Measurements from ENCODE around the gene CDCP1. TPM values are rescaled to one million over a fixed set of nuclear protein-coding genes. Genes with fewer than 3 reads are reported as not detected.

Gene CDCP1
- total RNA-seq, 1 donor from 2014 or later = 0.15 TPM

DNA sequence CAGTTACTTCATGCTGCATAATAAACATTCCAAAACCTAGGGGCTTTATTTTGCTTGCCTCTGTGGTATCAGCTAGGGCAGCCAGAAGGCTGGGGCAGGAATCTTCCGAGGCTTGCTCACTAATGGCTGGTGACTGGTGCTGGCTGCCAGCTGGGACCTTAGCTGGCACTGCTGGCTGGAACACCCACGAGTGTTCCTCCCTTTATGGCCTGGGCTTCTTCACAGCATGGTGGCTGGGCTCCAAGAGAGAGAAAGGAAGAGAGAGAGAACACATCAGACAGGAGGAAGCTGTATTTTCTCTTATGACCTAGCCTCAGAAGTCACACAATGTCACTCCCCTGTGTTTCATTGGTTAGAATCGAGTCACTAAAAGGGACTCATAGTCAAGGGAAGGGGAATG, 23.9 kb upstream of the CDCP1 start:
- no peak for DNase-seq (ENCODE audit: low spot score)
- Mint-ChIP-seq H3K9me3 (ENCODE audit: low read depth) (no peaks in the 10 kb centered on the region), H3K36me3 (ENCODE audit: low read depth) (no peaks in the 10 kb centered on the region), H3K4me1 (ENCODE audit: low read depth) (peaks cover 67% of the 10 kb centered on the region), H3K27me3 (ENCODE audit: low read depth) (no peaks in the 10 kb centered on the region), H3K4me3 (ENCODE audit: unreplicated experiment) (no peak overlapping the region), H3K27ac (ENCODE audit: unreplicated experiment) (peak overlapping the region; percentile 76)
- TF ChIP-seq, protein P1, sequence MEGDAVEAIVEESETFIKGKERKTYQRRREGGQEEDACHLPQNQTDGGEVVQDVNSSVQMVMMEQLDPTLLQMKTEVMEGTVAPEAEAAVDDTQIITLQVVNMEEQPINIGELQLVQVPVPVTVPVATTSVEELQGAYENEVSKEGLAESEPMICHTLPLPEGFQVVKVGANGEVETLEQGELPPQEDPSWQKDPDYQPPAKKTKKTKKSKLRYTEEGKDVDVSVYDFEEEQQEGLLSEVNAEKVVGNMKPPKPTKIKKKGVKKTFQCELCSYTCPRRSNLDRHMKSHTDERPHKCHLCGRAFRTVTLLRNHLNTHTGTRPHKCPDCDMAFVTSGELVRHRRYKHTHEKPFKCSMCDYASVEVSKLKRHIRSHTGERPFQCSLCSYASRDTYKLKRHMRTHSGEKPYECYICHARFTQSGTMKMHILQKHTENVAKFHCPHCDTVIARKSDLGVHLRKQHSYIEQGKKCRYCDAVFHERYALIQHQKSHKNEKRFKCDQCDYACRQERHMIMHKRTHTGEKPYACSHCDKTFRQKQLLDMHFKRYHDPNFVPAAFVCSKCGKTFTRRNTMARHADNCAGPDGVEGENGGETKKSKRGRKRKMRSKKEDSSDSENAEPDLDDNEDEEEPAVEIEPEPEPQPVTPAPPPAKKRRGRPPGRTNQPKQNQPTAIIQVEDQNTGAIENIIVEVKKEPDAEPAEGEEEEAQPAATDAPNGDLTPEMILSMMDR (IDR thresholded peaks at IDR 0.05) = no peak

DNA sequence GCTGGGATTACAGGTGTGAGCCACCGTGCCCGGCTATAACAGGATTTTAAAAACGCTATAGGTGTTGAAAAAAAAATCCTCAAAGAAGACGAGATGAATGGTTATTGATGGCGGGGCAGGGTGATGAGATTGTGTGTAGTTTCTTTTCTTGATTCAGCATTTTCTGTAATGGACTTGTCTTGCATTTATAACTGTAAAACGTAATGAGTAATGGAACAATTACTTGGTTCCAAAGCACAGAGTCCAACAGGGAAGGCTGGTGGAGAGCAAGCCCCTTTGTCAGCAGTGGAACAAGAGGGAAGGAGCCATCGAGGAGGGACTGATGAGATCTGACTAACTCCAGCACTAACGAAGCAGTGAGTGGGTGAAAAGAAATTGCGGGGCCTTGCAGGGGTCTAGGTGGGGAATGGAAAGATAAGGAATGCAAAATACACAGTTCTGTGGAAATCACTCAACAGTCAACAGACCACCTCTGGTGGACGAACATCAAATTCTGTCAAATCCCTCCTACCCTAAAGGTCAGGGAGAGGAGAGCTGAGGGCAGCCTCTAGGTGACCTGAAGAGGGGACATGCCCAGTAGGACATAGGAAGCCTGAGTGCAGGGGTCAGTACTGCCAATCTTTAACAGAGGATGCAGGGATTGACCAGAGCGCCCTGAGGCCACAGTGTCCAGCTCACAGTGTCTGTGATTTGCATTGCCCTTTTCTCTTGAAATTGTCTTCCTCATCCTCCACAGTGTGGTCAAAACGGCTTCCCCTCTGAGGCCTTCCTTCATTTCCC, 23.1 kb upstream of the CDCP1 start:
- H3K9me3 Mint-ChIP-seq (ENCODE audit: low read depth) = no peaks in the 10 kb centered on the region
- no peak for DNase-seq (ENCODE audit: low spot score)
- H3K36me3 Mint-ChIP-seq (ENCODE audit: low read depth) = no peaks in the 10 kb centered on the region
- H3K27me3 Mint-ChIP-seq (ENCODE audit: low read depth) = no peaks in the 10 kb centered on the region
- H3K4me3 Mint-ChIP-seq (ENCODE audit: unreplicated experiment) = no peak overlapping the region
- peak overlapping the region; percentile 70 for H3K27ac Mint-ChIP-seq (ENCODE audit: unreplicated experiment)
- H3K4me1 Mint-ChIP-seq (ENCODE audit: low read depth) = peaks cover 64% of the 10 kb centered on the region
- TF ChIP-seq, protein P1 (IDR thresholded peaks at IDR 0.05) = no peak

DNA sequence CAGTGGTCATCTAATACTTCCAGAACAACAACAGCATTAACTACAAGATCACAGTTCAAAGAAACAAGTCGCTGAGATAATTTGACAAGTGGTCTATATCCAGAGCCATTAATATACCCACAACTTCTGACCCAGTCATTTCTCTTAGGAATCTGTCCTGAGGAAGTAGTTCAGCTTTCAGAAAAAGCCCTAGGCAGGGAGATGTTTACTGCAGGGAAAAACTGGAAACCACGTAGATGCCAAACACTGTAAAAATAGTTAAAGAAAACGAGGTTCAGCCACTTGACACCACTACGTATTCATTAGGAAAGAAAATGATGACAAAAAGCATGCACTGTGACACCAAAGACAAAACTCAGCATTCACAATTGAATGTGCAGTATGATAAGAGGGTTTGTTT, 22.3 kb upstream of the CDCP1 start:
- Mint-ChIP-seq H3K27me3 (ENCODE audit: low read depth) (no peaks in the 10 kb centered on the region), H3K4me3 (ENCODE audit: unreplicated experiment) (no peak overlapping the region), H3K4me1 (ENCODE audit: low read depth) (peaks cover 57% of the 10 kb centered on the region), H3K27ac (ENCODE audit: unreplicated experiment) (peak overlapping the region; percentile 98), H3K36me3 (ENCODE audit: low read depth) (no peaks in the 10 kb centered on the region), H3K9me3 (ENCODE audit: low read depth) (no peaks in the 10 kb centered on the region)
- no peak for DNase-seq (ENCODE audit: low spot score)
- TF ChIP-seq, protein P1 (IDR thresholded peaks at IDR 0.05) = no peak

DNA sequence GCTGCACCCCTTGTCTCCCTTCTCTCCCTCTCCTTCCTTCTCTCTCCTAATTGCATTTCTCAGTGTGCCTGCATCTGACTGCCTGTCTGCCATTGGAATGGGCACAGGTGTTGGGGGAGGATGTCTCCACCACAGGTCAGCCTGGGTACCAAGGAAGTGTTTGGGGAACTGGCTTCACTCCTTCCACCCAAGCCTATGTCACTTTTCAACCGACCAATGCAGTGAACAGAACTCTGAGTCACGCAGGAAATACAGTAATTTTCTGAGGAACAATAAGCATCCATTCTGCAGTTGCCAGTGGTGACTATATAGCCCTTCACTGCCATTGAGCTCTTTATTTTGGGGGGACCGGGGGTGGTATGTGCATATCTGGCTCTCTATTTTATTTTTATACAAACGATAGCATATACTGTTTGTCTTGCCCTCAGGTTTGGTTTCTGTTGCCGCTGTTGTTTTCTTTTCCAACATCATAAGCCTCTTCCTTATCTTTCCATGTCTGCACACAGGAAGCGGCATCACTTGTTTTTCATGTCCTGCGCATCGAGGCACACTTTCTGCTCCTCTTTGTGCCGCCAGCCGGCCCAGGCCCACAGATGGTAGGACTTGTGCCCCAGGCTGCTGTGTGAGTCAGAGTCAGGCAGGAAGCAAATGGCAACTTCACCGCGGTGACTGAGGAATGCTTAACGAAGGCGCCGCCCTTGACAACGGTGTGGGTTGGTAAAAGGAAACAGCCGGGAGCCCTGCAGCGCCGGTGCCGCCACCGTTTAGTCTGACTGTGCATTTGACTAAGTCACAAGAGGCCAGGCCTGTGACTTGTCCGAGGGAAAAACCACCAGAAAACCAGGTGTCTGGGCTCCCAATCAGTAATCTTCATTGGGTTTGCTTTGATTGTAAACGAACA, 21.1 kb upstream of the CDCP1 start:
- TF ChIP-seq, protein P1 (IDR thresholded peaks at IDR 0.05) = no peak
- peaks cover 57% of the 10 kb centered on the region for H3K4me1 Mint-ChIP-seq (ENCODE audit: low read depth)
- H3K27me3 Mint-ChIP-seq (ENCODE audit: low read depth) = no peaks in the 10 kb centered on the region
- DNase-seq (ENCODE audit: low spot score) = peak; percentile 96
- peak overlapping the region; percentile 56 for H3K4me3 Mint-ChIP-seq (ENCODE audit: unreplicated experiment)
- peak overlapping the region; percentile 98 for H3K27ac Mint-ChIP-seq (ENCODE audit: unreplicated experiment)
- H3K9me3 Mint-ChIP-seq (ENCODE audit: low read depth) = no peaks in the 10 kb centered on the region
- H3K36me3 Mint-ChIP-seq (ENCODE audit: low read depth) = no peaks in the 10 kb centered on the region

DNA sequence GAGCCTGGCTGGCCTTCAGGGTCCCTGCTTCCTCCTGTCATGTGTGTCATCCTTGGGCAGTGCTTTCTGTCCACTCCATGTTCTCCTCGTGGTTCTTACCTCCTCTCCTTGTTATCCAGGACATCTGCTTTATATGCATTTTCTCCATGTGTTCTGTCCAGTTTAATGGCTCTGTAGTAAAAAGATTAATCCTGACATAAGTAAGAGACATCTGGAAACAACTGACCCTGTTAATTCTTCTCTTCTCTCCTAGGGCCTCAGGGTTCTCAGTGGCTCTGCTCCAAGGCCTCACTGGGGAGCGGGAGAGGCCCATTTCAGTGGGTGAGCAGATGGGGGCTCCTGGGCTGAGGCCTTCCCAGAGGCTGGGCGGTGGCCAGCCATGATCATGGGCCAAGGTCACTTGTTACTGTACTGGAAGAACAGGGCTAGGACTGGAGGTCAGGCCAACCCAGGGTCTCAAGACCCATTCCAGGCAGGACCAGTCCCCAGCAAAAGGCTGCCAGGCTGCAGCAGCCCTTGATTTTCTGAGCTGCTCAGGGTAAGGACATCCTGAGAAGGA, 20.2 kb upstream of the CDCP1 start:
- no peaks in the 10 kb centered on the region for H3K36me3 Mint-ChIP-seq (ENCODE audit: low read depth)

More for the DNA sequence above, 20.2 kb upstream of the CDCP1 start:
- TF ChIP-seq, protein P1 (IDR thresholded peaks at IDR 0.05) = no peak
- Mint-ChIP-seq H3K9me3 (ENCODE audit: low read depth) (no peaks in the 10 kb centered on the region), H3K27me3 (ENCODE audit: low read depth) (no peaks in the 10 kb centered on the region), H3K4me1 (ENCODE audit: low read depth) (peaks cover 57% of the 10 kb centered on the region), H3K27ac (ENCODE audit: unreplicated experiment) (peak overlapping the region; percentile 98), H3K4me3 (ENCODE audit: unreplicated experiment) (no peak overlapping the region)
- no peak for DNase-seq (ENCODE audit: low spot score)

Data from chondrocyte (in vitro differentiated cells).